Erythroblast (primary cell): ENCODE results near the gene ATP2B3.

Experiments
- GATA1 ChIP-seq: IDR thresholded peaks from 2 replicates; pipeline ENCODE4 v1.6.1; 2011; ENCODE audit warnings: low read depth, mild to moderate bottlenecking, control low read depth, low read length, moderate library complexity
- POLR2A ChIP-seq: IDR thresholded peaks from 2 replicates; pipeline ENCODE4 v1.6.1; 2011; ENCODE audit warnings: mild to moderate bottlenecking, low read length

GRCh38 chrX:153512501-153512893 lies 4.9 kb upstream of the ATP2B3 start:
- TF ChIP-seq POLR2A: no peak
- no peak for TF ChIP-seq GATA1
